NCI-H748 (cell line): ENCODE results near the gene COL9A2.

ENCODE experiments used
- DNase-seq: peaks from one replicate; lab custom pipeline; 2025; ENCODE audit not compliant: unreplicated experiment; lab: John Stamatoyannopoulos, UW

Gene COL9A2

GRCh38 chr1:40305451-40305850 is 11.6 kb downstream of the COL9A2 start:
- no peak for DNase-seq

GRCh38 chr1:40303790-40304189 is 13.3 kb downstream of the COL9A2 start:
- DNase-seq = no peak

- no peak for DNase-seq
Measured at GRCh38 chr1:40303051-40303771, 13.9 kb downstream of the COL9A2 start.

- DNase-seq = no peak
Measured at GRCh38 chr1:40302475-40302874, 14.6 kb downstream of the COL9A2 start.

- DNase-seq = no peak
Measured at GRCh38 chr1:40301541-40302299, 15.4 kb downstream of the COL9A2 start.

- no peak for DNase-seq
Measured at GRCh38 chr1:40301066-40301465, 16.0 kb downstream of the COL9A2 start.

- no peak for DNase-seq
Measured at GRCh38 chr1:40300651-40301050, 16.4 kb downstream of the COL9A2 start.

- no peak for DNase-seq
Measured at GRCh38 chr1:40300249-40300567, 16.9 kb downstream of the COL9A2 start.

GRCh38 chr1:40299366-40300248 is 17.5 kb downstream of the COL9A2 start:
- no peak for DNase-seq

- no peak for DNase-seq
Measured at GRCh38 chr1:40291293-40291692, 25.8 kb downstream of the COL9A2 start.

GRCh38 chr1:40281853-40282252 is 35.2 kb downstream of the COL9A2 start:
- DNase-seq = peak; percentile 84

GRCh38 chr1:40276122-40276521 is 41.0 kb downstream of the COL9A2 start:
- DNase-seq = no peak

- no peak for DNase-seq
Measured at GRCh38 chr1:40274331-40274730, 42.8 kb downstream of the COL9A2 start.

GRCh38 chr1:40273547-40274166 is 43.4 kb downstream of the COL9A2 start:
- DNase-seq = no peak

GRCh38 chr1:40272653-40273213 is 44.4 kb downstream of the COL9A2 start:
- DNase-seq = no peak

- no peak for DNase-seq
Measured at GRCh38 chr1:40270152-40270834, 46.8 kb downstream of the COL9A2 start.

GRCh38 chr1:40268211-40268610 is 48.9 kb downstream of the COL9A2 start:
- no peak for DNase-seq

GRCh38 chr1:40267767-40268187 is 49.3 kb downstream of the COL9A2 start:
- DNase-seq = no peak

GRCh38 chr1:40266786-40267535 is 50.1 kb downstream of the COL9A2 start:
- no peak for DNase-seq

GRCh38 chr1:40265919-40266318 is 51.2 kb downstream of the COL9A2 start:
- DNase-seq = no peak
